Cortex of kidney (tissue), 1 donor: ENCODE measurements around the gene DRC7.

Experiments used
- DNase-seq: peaks from one replicate; lab custom pipeline; 2025; lab: John Stamatoyannopoulos, UW

The DRC7 gene

GRCh38 chr16:57694725-57695679 lies at the start of gene DRC7:
Gene DRC7, plus strand, starts transcription at chr16:57694806. Its CDS starts 3,144 bp downstream, at chr16:57697950.
- no peak for DNase-seq

- DNase-seq = no peak
Measured at GRCh38 chr16:57645169-57645568, 49.4 kb upstream of the DRC7 start.

- DNase-seq = no peak
Measured at GRCh38 chr16:57645691-57646387, 48.8 kb upstream of the DRC7 start.

GRCh38 chr16:57646388-57647039 lies 48.1 kb upstream of the DRC7 start:
- no peak for DNase-seq

- DNase-seq = no peak
Measured at GRCh38 chr16:57647136-57647875, 47.3 kb upstream of the DRC7 start.

GRCh38 chr16:57648125-57648524 lies 46.5 kb upstream of the DRC7 start:
- no peak for DNase-seq

GRCh38 chr16:57648581-57649442 lies 45.8 kb upstream of the DRC7 start:
- no peak for DNase-seq

GRCh38 chr16:57649443-57649751 lies 45.2 kb upstream of the DRC7 start:
- no peak for DNase-seq

- DNase-seq = no peak
Measured at GRCh38 chr16:57649846-57650245, 44.8 kb upstream of the DRC7 start.

GRCh38 chr16:57651344-57652333 lies 43.0 kb upstream of the DRC7 start:
- DNase-seq = no peak

- DNase-seq = no peak
Measured at GRCh38 chr16:57652695-57653471, 41.7 kb upstream of the DRC7 start.

- DNase-seq = no peak
Measured at GRCh38 chr16:57653936-57654335, 40.7 kb upstream of the DRC7 start.

GRCh38 chr16:57656342-57656955 lies 38.2 kb upstream of the DRC7 start:
- DNase-seq = no peak

GRCh38 chr16:57657228-57657627 lies 37.4 kb upstream of the DRC7 start:
- DNase-seq = no peak

- no peak for DNase-seq
Measured at GRCh38 chr16:57658130-57658877, 36.3 kb upstream of the DRC7 start.

- no peak for DNase-seq
Measured at GRCh38 chr16:57658878-57659674, 35.5 kb upstream of the DRC7 start.
